WTC11 (cell line): Measurements from ENCODE around the gene TSLP. TPM values are rescaled to one million over a fixed set of nuclear protein-coding genes. Genes with fewer than 3 reads are reported as not detected.

ENCODE experiments used
- ATAC-seq: fragments of 200-7000 bp; cut with Tn5 transposase; 2 replicates; pipeline ENCODE4 v1.10.0; 2021; ENCODE audit warnings: mild to moderate bottlenecking, moderate library complexity
- CTCF ChIA-PET: fragments of 300-600 bp; sonication (Branson Sonifier 250); formaldehyde crosslinking; loops from one replicate; lab custom pipeline; 2021; ENCODE audit warnings: antibody characterized with exemption; lab: Charles Lee
- POLR2A ChIA-PET: fragments of 350-600 bp; sonication (Branson Sonifier 250); formaldehyde crosslinking; loops from one replicate; lab custom pipeline; 2021; ENCODE audit warnings: antibody characterized with exemption; lab: Charles Lee
- DNase-seq: peaks from one replicate; pipeline ENCODE4 v3.0.0; 2021; ENCODE audit warnings: low spot score
- H3K27ac Mint-ChIP-seq: 2 replicates; pipeline ENCODE4 v1.8.0; 2021; ENCODE audit warnings: mixed read lengths
- H3K27me3 Mint-ChIP-seq: 2 replicates; pipeline ENCODE4 v1.8.0; 2021; ENCODE audit warnings: low read depth, mild to moderate bottlenecking, moderate library complexity, mixed read lengths
- H3K36me3 Mint-ChIP-seq: 2 replicates; pipeline ENCODE4 v1.8.0; 2021; ENCODE audit warnings: mixed read lengths
- H3K4me1 Mint-ChIP-seq: 2 replicates; pipeline ENCODE4 v1.8.0; 2022; ENCODE audit warnings: mixed read lengths
- H3K4me3 Mint-ChIP-seq: 2 replicates; pipeline ENCODE4 v1.8.0; 2021; ENCODE audit warnings: mild to moderate bottlenecking, moderate library complexity, mixed read lengths
- H3K9me3 Mint-ChIP-seq: 2 replicates; pipeline ENCODE4 v1.8.0; 2021; ENCODE audit warnings: mixed read lengths
- CDX4 ChIP-seq: fragments of 250-450 bp; sonication (Bioruptor Pico); IDR thresholded peaks from 2 replicates; pipeline ENCODE4 v1.9.0; 2021; ENCODE audit warnings: moderate library complexity, mild to moderate bottlenecking, inconsistent platforms, borderline replicate concordance
- CREB1 ChIP-seq: sonication (generic); formaldehyde crosslinking; IDR thresholded peaks from 2 replicates; pipeline ENCODE4 v1.8.0; 2023; ENCODE audit warnings: mild to moderate bottlenecking, missing genetic modification reagents
- ETV6 ChIP-seq: sonication (generic); formaldehyde crosslinking; IDR thresholded peaks from 2 replicates; pipeline ENCODE4 v1.8.1; 2022; ENCODE audit warnings: mild to moderate bottlenecking, missing genetic modification reagents
- GRHL2 ChIP-seq: fragments of 250-450 bp; sonication (Bioruptor Pico); IDR thresholded peaks from 2 replicates; pipeline ENCODE4 v1.8.0; 2022; ENCODE audit warnings: mild to moderate bottlenecking, moderate library complexity; ENCODE audit not compliant: insufficient replicate concordance, severe bottlenecking
- GTF2I ChIP-seq: fragments of 250-450 bp; sonication (Bioruptor Pico); conservative IDR thresholded peaks from 2 replicates; pipeline ENCODE4 v1.4.0; 2021; ENCODE audit warnings: mild to moderate bottlenecking
- JAZF1 ChIP-seq: fragments of 250-450 bp; sonication (Bioruptor Pico); IDR thresholded peaks from 2 replicates; pipeline ENCODE4 v1.9.0; 2021; ENCODE audit warnings: moderate library complexity, mild to moderate bottlenecking, inconsistent platforms
- JUN ChIP-seq: sonication (generic); formaldehyde crosslinking; IDR thresholded peaks from 2 replicates; pipeline ENCODE4 v1.8.0; 2023; ENCODE audit warnings: mild to moderate bottlenecking, missing genetic modification reagents
- NFYB ChIP-seq: sonication (generic); formaldehyde crosslinking; conservative IDR thresholded peaks from 2 replicates; pipeline ENCODE4 v1.8.0; 2022; ENCODE audit warnings: low read depth, missing genetic modification reagents
- NR1H2 ChIP-seq: sonication (generic); formaldehyde crosslinking; IDR thresholded peaks from 2 replicates; pipeline ENCODE4 v1.9.0; 2021; ENCODE audit warnings: mild to moderate bottlenecking, moderate library complexity, missing genetic modification reagents
- RORB ChIP-seq: fragments of 250-450 bp; sonication (Bioruptor Pico); IDR thresholded peaks from 2 replicates; pipeline ENCODE4 v1.9.0; 2021; ENCODE audit warnings: mild to moderate bottlenecking
- TCF7 ChIP-seq: sonication (generic); formaldehyde crosslinking; IDR thresholded peaks from 2 replicates; pipeline ENCODE4 v1.8.0; 2022; ENCODE audit warnings: mild to moderate bottlenecking, low read depth, missing genetic modification reagents, moderate library complexity
- TEAD1 ChIP-seq: sonication (generic); formaldehyde crosslinking; IDR thresholded peaks from 2 replicates; pipeline ENCODE4 v1.8.0; 2022; ENCODE audit warnings: mild to moderate bottlenecking, missing genetic modification reagents
- ZNF138 ChIP-seq: sonication (generic); formaldehyde crosslinking; conservative IDR thresholded peaks from 2 replicates; pipeline ENCODE4 v1.8.1; 2022; ENCODE audit warnings: mild to moderate bottlenecking, moderate library complexity, missing genetic modification reagents
- ZNF232 ChIP-seq: sonication (generic); formaldehyde crosslinking; IDR thresholded peaks from 2 replicates; pipeline ENCODE4 v1.8.0; 2022; ENCODE audit warnings: mild to moderate bottlenecking, missing genetic modification reagents
- ZNF416 ChIP-seq: fragments of 250-450 bp; sonication (Bioruptor Pico); IDR thresholded peaks from 2 replicates; pipeline ENCODE4 v1.9.0; 2021; ENCODE audit warnings: mild to moderate bottlenecking, inconsistent platforms
- ZNF425 ChIP-seq: fragments of 250-450 bp; sonication (Bioruptor Pico); conservative IDR thresholded peaks from 2 replicates; pipeline ENCODE4 v1.9.0; 2021; ENCODE audit warnings: mild to moderate bottlenecking
- ZSCAN18 ChIP-seq: fragments of 250-450 bp; sonication (Bioruptor Pico); IDR thresholded peaks from 2 replicates; pipeline ENCODE4 v2.1.2; 2022; ENCODE audit warnings: mild to moderate bottlenecking, moderate library complexity
- total RNA-seq: library from RNA; stranded (reverse); gene quantifications from 3 replicates; pipeline ENCODE4 v1.2.3, GENCODE V29; 2021
- TF ChIP-seq, protein P1 (sequence below): sonication (generic); formaldehyde crosslinking; IDR thresholded peaks from 2 replicates; pipeline ENCODE4 v1.8.1; 2023; ENCODE audit warnings: mild to moderate bottlenecking, missing genetic modification reagents
- TF ChIP-seq, protein P2 (sequence below): sonication (generic); formaldehyde crosslinking; IDR thresholded peaks from 2 replicates; pipeline ENCODE4 v1.8.0; 2023; ENCODE audit warnings: missing genetic modification reagents, mild to moderate bottlenecking, borderline replicate concordance
- TF ChIP-seq, protein P3 (sequence below): sonication (generic); formaldehyde crosslinking; IDR thresholded peaks from 2 replicates; pipeline ENCODE4 v1.8.1; 2022; ENCODE audit warnings: missing genetic modification reagents, borderline replicate concordance
- TF ChIP-seq, protein P4 (sequence below): sonication (generic); formaldehyde crosslinking; IDR thresholded peaks from 2 replicates; pipeline ENCODE4 v1.8.0; 2023; ENCODE audit warnings: missing genetic modification reagents

Gene TSLP
- total RNA-seq, 1 experiment from 2014 or later, result 0.87 TPM

DNA sequence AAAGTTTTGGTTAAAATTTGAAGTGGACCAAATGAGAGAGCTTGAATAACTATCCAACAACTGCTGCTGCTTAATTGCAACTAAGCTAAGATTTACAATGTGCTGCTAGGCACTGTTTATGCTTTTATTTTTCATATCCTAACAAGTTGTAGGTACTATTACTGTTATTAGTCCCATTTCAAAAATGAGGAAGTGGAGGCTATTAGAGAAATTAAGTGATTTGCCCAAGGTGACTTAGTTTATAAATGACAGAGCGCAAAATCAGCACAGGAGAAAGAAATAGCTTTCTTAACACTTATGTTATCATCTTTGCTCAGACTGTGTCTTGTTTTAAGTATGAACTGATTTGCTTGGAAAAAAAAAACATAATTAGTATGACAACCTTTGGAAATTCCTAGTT, 43.7 kb downstream of the TSLP start (continued):
- TF ChIP-seq ZSCAN18 (CRISPR knock-in tag) (no peak), JAZF1 (CRISPR knock-in tag) (no peak), JUN (no peak), TCF7 (CRISPR knock-in tag) (no peak), ZNF416 (CRISPR knock-in tag) (no peak), NR1H2 (CRISPR knock-in tag) (no peak), CREB1 (CRISPR knock-in tag) (no peak), GTF2I (CRISPR knock-in tag) (no peak)
- TF ChIP-seq, protein P1, sequence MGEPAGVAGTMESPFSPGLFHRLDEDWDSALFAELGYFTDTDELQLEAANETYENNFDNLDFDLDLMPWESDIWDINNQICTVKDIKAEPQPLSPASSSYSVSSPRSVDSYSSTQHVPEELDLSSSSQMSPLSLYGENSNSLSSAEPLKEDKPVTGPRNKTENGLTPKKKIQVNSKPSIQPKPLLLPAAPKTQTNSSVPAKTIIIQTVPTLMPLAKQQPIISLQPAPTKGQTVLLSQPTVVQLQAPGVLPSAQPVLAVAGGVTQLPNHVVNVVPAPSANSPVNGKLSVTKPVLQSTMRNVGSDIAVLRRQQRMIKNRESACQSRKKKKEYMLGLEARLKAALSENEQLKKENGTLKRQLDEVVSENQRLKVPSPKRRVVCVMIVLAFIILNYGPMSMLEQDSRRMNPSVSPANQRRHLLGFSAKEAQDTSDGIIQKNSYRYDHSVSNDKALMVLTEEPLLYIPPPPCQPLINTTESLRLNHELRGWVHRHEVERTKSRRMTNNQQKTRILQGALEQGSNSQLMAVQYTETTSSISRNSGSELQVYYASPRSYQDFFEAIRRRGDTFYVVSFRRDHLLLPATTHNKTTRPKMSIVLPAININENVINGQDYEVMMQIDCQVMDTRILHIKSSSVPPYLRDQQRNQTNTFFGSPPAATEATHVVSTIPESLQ (CRISPR knock-in tag), result no peak
- TF ChIP-seq, protein P2, sequence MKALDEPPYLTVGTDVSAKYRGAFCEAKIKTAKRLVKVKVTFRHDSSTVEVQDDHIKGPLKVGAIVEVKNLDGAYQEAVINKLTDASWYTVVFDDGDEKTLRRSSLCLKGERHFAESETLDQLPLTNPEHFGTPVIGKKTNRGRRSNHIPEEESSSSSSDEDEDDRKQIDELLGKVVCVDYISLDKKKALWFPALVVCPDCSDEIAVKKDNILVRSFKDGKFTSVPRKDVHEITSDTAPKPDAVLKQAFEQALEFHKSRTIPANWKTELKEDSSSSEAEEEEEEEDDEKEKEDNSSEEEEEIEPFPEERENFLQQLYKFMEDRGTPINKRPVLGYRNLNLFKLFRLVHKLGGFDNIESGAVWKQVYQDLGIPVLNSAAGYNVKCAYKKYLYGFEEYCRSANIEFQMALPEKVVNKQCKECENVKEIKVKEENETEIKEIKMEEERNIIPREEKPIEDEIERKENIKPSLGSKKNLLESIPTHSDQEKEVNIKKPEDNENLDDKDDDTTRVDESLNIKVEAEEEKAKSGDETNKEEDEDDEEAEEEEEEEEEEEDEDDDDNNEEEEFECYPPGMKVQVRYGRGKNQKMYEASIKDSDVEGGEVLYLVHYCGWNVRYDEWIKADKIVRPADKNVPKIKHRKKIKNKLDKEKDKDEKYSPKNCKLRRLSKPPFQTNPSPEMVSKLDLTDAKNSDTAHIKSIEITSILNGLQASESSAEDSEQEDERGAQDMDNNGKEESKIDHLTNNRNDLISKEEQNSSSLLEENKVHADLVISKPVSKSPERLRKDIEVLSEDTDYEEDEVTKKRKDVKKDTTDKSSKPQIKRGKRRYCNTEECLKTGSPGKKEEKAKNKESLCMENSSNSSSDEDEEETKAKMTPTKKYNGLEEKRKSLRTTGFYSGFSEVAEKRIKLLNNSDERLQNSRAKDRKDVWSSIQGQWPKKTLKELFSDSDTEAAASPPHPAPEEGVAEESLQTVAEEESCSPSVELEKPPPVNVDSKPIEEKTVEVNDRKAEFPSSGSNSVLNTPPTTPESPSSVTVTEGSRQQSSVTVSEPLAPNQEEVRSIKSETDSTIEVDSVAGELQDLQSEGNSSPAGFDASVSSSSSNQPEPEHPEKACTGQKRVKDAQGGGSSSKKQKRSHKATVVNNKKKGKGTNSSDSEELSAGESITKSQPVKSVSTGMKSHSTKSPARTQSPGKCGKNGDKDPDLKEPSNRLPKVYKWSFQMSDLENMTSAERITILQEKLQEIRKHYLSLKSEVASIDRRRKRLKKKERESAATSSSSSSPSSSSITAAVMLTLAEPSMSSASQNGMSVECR (CRISPR knock-in tag), result no peak

GRCh38 chr5:111116550-111116949, 45.0 kb downstream of the TSLP start:
- no peak for TF ChIP-seq ZNF232 (CRISPR knock-in tag)
- TF ChIP-seq, protein P3, sequence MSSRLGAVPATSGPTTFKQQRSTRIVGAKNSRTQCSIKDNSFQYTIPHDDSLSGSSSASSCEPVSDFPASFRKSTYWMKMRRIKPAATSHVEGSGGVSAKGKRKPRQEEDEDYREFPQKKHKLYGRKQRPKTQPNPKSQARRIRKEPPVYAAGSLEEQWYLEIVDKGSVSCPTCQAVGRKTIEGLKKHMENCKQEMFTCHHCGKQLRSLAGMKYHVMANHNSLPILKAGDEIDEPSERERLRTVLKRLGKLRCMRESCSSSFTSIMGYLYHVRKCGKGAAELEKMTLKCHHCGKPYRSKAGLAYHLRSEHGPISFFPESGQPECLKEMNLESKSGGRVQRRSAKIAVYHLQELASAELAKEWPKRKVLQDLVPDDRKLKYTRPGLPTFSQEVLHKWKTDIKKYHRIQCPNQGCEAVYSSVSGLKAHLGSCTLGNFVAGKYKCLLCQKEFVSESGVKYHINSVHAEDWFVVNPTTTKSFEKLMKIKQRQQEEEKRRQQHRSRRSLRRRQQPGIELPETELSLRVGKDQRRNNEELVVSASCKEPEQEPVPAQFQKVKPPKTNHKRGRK (CRISPR knock-in tag), result no peak
- no peak for TF ChIP-seq CDX4 (CRISPR knock-in tag)
- TF ChIP-seq ETV6 (CRISPR knock-in tag), result no peak
- TF ChIP-seq NFYB (CRISPR knock-in tag), result no peak
- no peak for TF ChIP-seq RORB (CRISPR knock-in tag)
- TF ChIP-seq JAZF1 (CRISPR knock-in tag), result no peak
- TF ChIP-seq GRHL2 (CRISPR knock-in tag), result no peak
- no peak for TF ChIP-seq ZNF425
- TF ChIP-seq TEAD1 (CRISPR knock-in tag), result no peak
- TF ChIP-seq, protein P4, sequence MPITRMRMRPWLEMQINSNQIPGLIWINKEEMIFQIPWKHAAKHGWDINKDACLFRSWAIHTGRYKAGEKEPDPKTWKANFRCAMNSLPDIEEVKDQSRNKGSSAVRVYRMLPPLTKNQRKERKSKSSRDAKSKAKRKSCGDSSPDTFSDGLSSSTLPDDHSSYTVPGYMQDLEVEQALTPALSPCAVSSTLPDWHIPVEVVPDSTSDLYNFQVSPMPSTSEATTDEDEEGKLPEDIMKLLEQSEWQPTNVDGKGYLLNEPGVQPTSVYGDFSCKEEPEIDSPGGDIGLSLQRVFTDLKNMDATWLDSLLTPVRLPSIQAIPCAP (CRISPR knock-in tag), result no peak
- TF ChIP-seq ZNF138 (CRISPR knock-in tag), result no peak
- ATAC-seq (no peak), DNase-seq (no peak)
- no peak overlapping the region for H3K4me3 Mint-ChIP-seq
- H3K27ac Mint-ChIP-seq, result no peak overlapping the region
- H3K9me3 Mint-ChIP-seq, result no peaks in the 10 kb centered on the region
- peaks cover 35% of the 10 kb centered on the region for H3K36me3 Mint-ChIP-seq
- CTCF ChIA-PET, result no interaction called here
- H3K4me1 Mint-ChIP-seq, result peaks cover 42% of the 10 kb centered on the region
- H3K27me3 Mint-ChIP-seq, result no peaks in the 10 kb centered on the region
- POLR2A ChIA-PET, result no interaction called here
